ENCODE results near the gene BFSP1.

DNA sequence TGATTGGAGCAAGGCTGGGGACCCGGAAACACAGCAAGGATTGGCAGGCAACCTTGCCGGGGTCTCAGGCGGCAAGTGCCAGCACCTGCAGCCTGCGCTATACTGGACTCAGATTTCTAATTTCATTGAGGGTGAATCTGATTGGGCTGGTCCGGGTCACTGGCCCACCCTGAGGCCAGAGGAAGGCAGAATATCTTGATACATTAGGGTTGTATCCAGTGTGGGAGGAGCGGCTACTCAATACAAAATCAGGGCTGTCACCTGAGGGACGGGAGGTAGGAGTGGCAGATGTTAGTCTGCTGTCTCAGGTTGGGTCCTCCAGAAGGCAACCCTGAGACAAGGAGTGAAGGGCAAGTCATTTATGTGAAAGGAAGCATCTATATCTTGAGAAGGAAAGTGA lies 40.7 kb downstream of the BFSP1 start:
- TF ChIP-seq, protein P1, sequence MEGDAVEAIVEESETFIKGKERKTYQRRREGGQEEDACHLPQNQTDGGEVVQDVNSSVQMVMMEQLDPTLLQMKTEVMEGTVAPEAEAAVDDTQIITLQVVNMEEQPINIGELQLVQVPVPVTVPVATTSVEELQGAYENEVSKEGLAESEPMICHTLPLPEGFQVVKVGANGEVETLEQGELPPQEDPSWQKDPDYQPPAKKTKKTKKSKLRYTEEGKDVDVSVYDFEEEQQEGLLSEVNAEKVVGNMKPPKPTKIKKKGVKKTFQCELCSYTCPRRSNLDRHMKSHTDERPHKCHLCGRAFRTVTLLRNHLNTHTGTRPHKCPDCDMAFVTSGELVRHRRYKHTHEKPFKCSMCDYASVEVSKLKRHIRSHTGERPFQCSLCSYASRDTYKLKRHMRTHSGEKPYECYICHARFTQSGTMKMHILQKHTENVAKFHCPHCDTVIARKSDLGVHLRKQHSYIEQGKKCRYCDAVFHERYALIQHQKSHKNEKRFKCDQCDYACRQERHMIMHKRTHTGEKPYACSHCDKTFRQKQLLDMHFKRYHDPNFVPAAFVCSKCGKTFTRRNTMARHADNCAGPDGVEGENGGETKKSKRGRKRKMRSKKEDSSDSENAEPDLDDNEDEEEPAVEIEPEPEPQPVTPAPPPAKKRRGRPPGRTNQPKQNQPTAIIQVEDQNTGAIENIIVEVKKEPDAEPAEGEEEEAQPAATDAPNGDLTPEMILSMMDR (IDR thresholded peaks at IDR 0.05): no peak
- TF ChIP-seq POLR2A (IDR thresholded peaks at IDR 0.05): no peak
